Spleen (tissue), 7 donors: ENCODE results near the gene ADPRH.

ENCODE experiments used
- CTCF ChIP-seq, 11 experiments: fragments of 200-600 bp in 7 of 11; fragments of 450-650 bp in 4 of 11; sonication (generic) in 4 of 11; IDR thresholded peaks in 8 of 11; conservative IDR thresholded peaks in 3 of 11; 1 replicate in 7 of 11; 2 replicates in 4 of 11; pipeline versions ENCODE4 v1.4.0 to v1.8.0; 2016 to 2021; ENCODE audit warnings: antibody characterized with exemption in 11 of 11, inconsistent platforms in 4 of 11, mild to moderate bottlenecking in 1 of 11
- POLR2AphosphoS5 ChIP-seq, 3 donors: sonication (generic); formaldehyde crosslinking; IDR thresholded peaks; one replicate each; pipeline ENCODE4 v1.5.1; 2017; ENCODE audit warnings: antibody characterized with exemption in 3 of 3
- donor health status: DM: no; HTN: no; CAD: no; lungs with moderate emphysema.
- donor health status: DM: no; HTN: no; CAD: no.
- donor health status: DM: no; HTN: no; CAD: no.

GRCh38 chr3:119582178-119582577, 2.9 kb downstream of the ADPRH start:
- TF ChIP-seq POLR2AphosphoS5 (IDR thresholded peaks at IDR 0.05) (no peak), CTCF (IDR thresholded peaks at IDR 0.05 in 8 of 11, conservative IDR thresholded peaks at IDR 0.05 in 3 of 11) (no peak)
